Thyroid gland (tissue), 4 donors: ENCODE data around the gene SIKE1.

Experiments used
- POLR2A ChIP-seq, 2 donors: fragments of 450-650 bp; IDR thresholded peaks; one replicate each; pipeline ENCODE4 v1.6.1; 2017; ENCODE audit warnings: antibody characterized with exemption in 2 of 2, mild to moderate bottlenecking in 2 of 2, moderate library complexity in 1 of 2
- TF ChIP-seq, protein P1 (sequence below), 6 experiments: fragments of 200-600 bp in 3 of 6; fragments of 450-650 bp in 3 of 6; sonication (generic) in 3 of 6; IDR thresholded peaks; one replicate each; pipeline ENCODE4 v1.5.1; 2016 to 2019; ENCODE audit warnings: antibody characterized with exemption in 6 of 6, mild to moderate bottlenecking in 2 of 6, inconsistent platforms in 1 of 6, moderate library complexity in 1 of 6

DNA sequence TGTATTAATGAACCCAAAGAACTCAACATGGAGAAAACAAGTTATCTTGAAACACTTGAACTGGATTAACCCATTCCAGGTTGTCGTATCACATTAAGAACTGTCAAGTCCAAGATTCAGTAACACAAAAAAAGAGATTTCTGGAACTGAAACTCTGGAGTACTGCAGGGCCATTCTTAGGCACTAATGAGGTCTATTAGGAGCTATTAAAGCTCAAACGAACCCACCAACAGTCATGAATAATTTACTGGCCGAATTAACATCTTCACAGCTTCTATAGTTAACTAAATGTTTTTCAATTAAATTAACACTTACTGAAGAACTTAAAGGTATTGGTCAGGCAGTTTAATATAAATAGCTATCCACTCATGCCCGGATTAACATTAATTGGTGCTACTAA lies 27.3 kb downstream of the SIKE1 start:
- TF ChIP-seq, protein P1, sequence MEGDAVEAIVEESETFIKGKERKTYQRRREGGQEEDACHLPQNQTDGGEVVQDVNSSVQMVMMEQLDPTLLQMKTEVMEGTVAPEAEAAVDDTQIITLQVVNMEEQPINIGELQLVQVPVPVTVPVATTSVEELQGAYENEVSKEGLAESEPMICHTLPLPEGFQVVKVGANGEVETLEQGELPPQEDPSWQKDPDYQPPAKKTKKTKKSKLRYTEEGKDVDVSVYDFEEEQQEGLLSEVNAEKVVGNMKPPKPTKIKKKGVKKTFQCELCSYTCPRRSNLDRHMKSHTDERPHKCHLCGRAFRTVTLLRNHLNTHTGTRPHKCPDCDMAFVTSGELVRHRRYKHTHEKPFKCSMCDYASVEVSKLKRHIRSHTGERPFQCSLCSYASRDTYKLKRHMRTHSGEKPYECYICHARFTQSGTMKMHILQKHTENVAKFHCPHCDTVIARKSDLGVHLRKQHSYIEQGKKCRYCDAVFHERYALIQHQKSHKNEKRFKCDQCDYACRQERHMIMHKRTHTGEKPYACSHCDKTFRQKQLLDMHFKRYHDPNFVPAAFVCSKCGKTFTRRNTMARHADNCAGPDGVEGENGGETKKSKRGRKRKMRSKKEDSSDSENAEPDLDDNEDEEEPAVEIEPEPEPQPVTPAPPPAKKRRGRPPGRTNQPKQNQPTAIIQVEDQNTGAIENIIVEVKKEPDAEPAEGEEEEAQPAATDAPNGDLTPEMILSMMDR (IDR thresholded peaks at IDR 0.05) = no peak
- no peak for TF ChIP-seq POLR2A (IDR thresholded peaks at IDR 0.05)
